PC-3 (cell line): ENCODE data around the gene ZNHIT1. TPM values are rescaled to one million over a fixed set of nuclear protein-coding genes. Genes with fewer than 3 reads are reported as not detected.

ENCODE experiments used
- ATAC-seq: fragments of 200-7000 bp; cut with Tn5 transposase; 2 replicates; pipeline ENCODE4 v1.9.1; 2020; ENCODE audit warnings: mild to moderate bottlenecking, moderate library complexity
- BruUV-seq: library from RNA; stranded (reverse); fragments of 400-500 nt; replicated peaks from 2 replicates; lab custom pipeline; 2021; lab: Mats Ljungman, UMichigan
- CTCF ChIA-PET: fragments of 300-600 bp; sonication (Branson Sonifier 250); formaldehyde crosslinking; loops from one replicate; lab custom pipeline; 2022; ENCODE audit warnings: antibody characterized with exemption; lab: Charles Lee
- POLR2A ChIA-PET: fragments of 300-600 bp; sonication (Branson Sonifier 250); formaldehyde crosslinking; loops from one replicate; lab custom pipeline; 2022; ENCODE audit warnings: antibody characterized with exemption; ENCODE audit not compliant: unreplicated experiment; lab: Charles Lee
- DNase-seq: peaks from one replicate; pipeline ENCODE4 v3.0.0-alpha.2; 2015
- H2AFZ ChIP-seq: fragments of 300-600 bp; sonication (generic); 2 replicates; pipeline ENCODE4 v1.6.0; 2016; ENCODE audit warnings: antibody characterized with exemption, low read length
- H3F3A ChIP-seq: fragments of 300-600 bp; sonication (generic); one replicate; pipeline ENCODE4 v1.6.0; 2017; ENCODE audit warnings: antibody characterized with exemption, low read length, control low read depth, mild to moderate bottlenecking; ENCODE audit not compliant: unreplicated experiment
- H3K27ac ChIP-seq: fragments of 300-600 bp; sonication (generic); 2 replicates; pipeline ENCODE4 v1.5.1; 2016; ENCODE audit warnings: mild to moderate bottlenecking, low read length
- H3K27me3 ChIP-seq: fragments of 300-600 bp; sonication (generic); 2 replicates; pipeline ENCODE4 v1.6.1; 2016; ENCODE audit warnings: low read length, mixed read lengths
- H3K36me3 ChIP-seq: fragments of 300-600 bp; sonication (generic); 2 replicates; pipeline ENCODE4 v1.6.1; 2016; ENCODE audit warnings: low read depth, mixed run types, low read length, mixed read lengths
- H3K4me1 ChIP-seq: fragments of 300-600 bp; sonication (generic); 2 replicates; pipeline ENCODE4 v1.5.1; 2016; ENCODE audit warnings: low read length; ENCODE audit not compliant: insufficient read depth
- H3K4me2 ChIP-seq: fragments of 300-600 bp; sonication (generic); 2 replicates; pipeline ENCODE4 v1.6.0; 2016; ENCODE audit warnings: low read length
- H3K4me3 ChIP-seq: fragments of 300-600 bp; sonication (generic); 2 replicates; pipeline ENCODE4 v1.5.1; 2016; ENCODE audit warnings: mild to moderate bottlenecking, low read length, mixed read lengths
- H3K79me2 ChIP-seq: fragments of 300-600 bp; sonication (generic); 2 replicates; pipeline ENCODE4 v1.6.1; 2017; ENCODE audit warnings: low read length, mixed read lengths
- H3K9ac ChIP-seq: fragments of 300-600 bp; sonication (generic); 2 replicates; pipeline ENCODE4 v1.6.0; 2016; ENCODE audit warnings: mild to moderate bottlenecking, low read length
- H3K9me2 ChIP-seq: fragments of 300-600 bp; sonication (generic); replicated peaks from 2 replicates; pipeline ENCODE4 v1.6.1; 2016; ENCODE audit warnings: mixed run types, low read length, mixed read lengths
- H3K9me3 ChIP-seq: fragments of 300-600 bp; sonication (generic); 2 replicates; pipeline ENCODE4 v1.6.1; 2016; ENCODE audit warnings: low read length, mixed read lengths
- H4K20me1 ChIP-seq: fragments of 300-600 bp; sonication (generic); 2 replicates; pipeline ENCODE4 v1.6.1; 2016; ENCODE audit warnings: low read length, mixed read lengths
- CTCF ChIP-seq: fragments of 300-600 bp; sonication (generic); conservative IDR thresholded peaks from 2 replicates; pipeline ENCODE4 v1.5.1; 2017; ENCODE audit warnings: antibody characterized with exemption, low read depth, mild to moderate bottlenecking, low read length
- EZH2 ChIP-seq: fragments of 300-600 bp; sonication (generic); IDR thresholded peaks from one replicate; pipeline ENCODE4 v1.6.1; 2017; ENCODE audit warnings: antibody characterized with exemption, mild to moderate bottlenecking, low read length; ENCODE audit not compliant: unreplicated experiment
- EZH2phosphoT487 ChIP-seq: fragments of 300-600 bp; sonication (generic); IDR thresholded peaks from 2 replicates; pipeline ENCODE4 v1.6.1; 2018; ENCODE audit warnings: mild to moderate bottlenecking, antibody characterized with exemption, low read length, borderline replicate concordance
- intact Hi-C: fragments of 100-400 bp; cut with micrococcal nuclease; formaldehyde crosslinking; loops from 2 replicates; pipeline ENCODE4 v1.9.0; 2023
- total RNA-seq: library from RNA; depleted of rRNA; stranded (reverse); fragments of >200 nt; gene quantifications from 2 replicates; pipeline ENCODE4 v1.2.3, GENCODE V29; 2014

ZNHIT1 gene
- total RNA-seq, 1 experiment from 2014 or later, result 188 TPM

- Histone ChIP-seq H2AFZ (no peak overlapping the region), H3F3A (no peaks in the 10 kb centered on the region), H3K9me2 (no peaks in the 10 kb centered on the region), H3K4me1 (peaks cover 8% of the 10 kb centered on the region; the same call in 1 of the 2 replicates), H3K36me3 (no peaks in the 10 kb centered on the region), H3K79me2 (no peaks in the 10 kb centered on the region), H3K4me3 (no peak overlapping the region), H3K4me2 (no peak overlapping the region), H3K27ac (no peak overlapping the region), H3K9me3 (no peaks in the 10 kb centered on the region), H4K20me1 (no peaks in the 10 kb centered on the region), H3K9ac (no peak overlapping the region), H3K27me3 (no peaks in the 10 kb centered on the region)
- POLR2A ChIA-PET, result no interaction called here
- intact Hi-C loops, result no loop called here
- ATAC-seq (no peak), DNase-seq (no peak)
- no peak for TF ChIP-seq CTCF
- TF ChIP-seq EZH2phosphoT487, result no peak
- TF ChIP-seq EZH2, result no peak
- CTCF ChIA-PET, result no interaction called here
- BruUV-seq, result no TSS peak
Observed at GRCh38 chr7:101235522-101235921, 17.6 kb downstream of the ZNHIT1 start.

- intact Hi-C loops, result no loop called here
- H3K4me2 ChIP-seq, result no peak overlapping the region
- H2AFZ ChIP-seq, result no peak overlapping the region
- TF ChIP-seq EZH2phosphoT487, result no peak
- no peak overlapping the region for H3K27ac ChIP-seq
- no peaks in the 10 kb centered on the region for H3K9me3 ChIP-seq
- ATAC-seq (no peak), DNase-seq (no peak)
- no peaks in the 10 kb centered on the region for H3K9me2 ChIP-seq
- CTCF ChIA-PET, result interaction anchor here (0.6 kb wide), 1 partner anchor 71 kb away, joined by 3 read pairs; no protein-coding TSS in a partner anchor
- H3K79me2 ChIP-seq, result no peaks in the 10 kb centered on the region
- H3K4me3 ChIP-seq, result no peak overlapping the region
- no TSS peak for BruUV-seq
- POLR2A ChIA-PET, result no interaction called here
- H3F3A ChIP-seq, result no peaks in the 10 kb centered on the region
- H3K36me3 ChIP-seq, result no peaks in the 10 kb centered on the region
- no peak overlapping the region for H3K9ac ChIP-seq
- peaks cover 8% of the 10 kb centered on the region; the same call in 1 of the 2 replicates for H3K4me1 ChIP-seq
- H3K27me3 ChIP-seq, result no peaks in the 10 kb centered on the region
- no peaks in the 10 kb centered on the region for H4K20me1 ChIP-seq
Observed at GRCh38 chr7:101236292-101236835, 18.4 kb downstream of the ZNHIT1 start.

- H3K4me1 ChIP-seq, result no peaks in the 10 kb centered on the region; the same call in 1 of the 2 replicates
- no peak within 1 kb of the TSS for H3K27ac ChIP-seq
- no peaks in the 10 kb centered on the region for H3K9me2 ChIP-seq
- H3F3A ChIP-seq, result no peaks in the 10 kb centered on the region
- H4K20me1 ChIP-seq, result no peaks in the 10 kb centered on the region
- no peak within 1 kb of the TSS for H3K4me3 ChIP-seq
- H3K27me3 ChIP-seq, result no peaks in the 10 kb centered on the region
- no peak within 1 kb of the TSS for H2AFZ ChIP-seq
- ChIA-PET POLR2A (interaction anchor here (0.5 to 0.6 kb wide), 2 partner anchors 34 to 645 kb away, joined by 3 to 5 read pairs; no protein-coding TSS in a partner anchor), CTCF (no interaction called here)
- ATAC-seq, result no peak
- intact Hi-C loops, result no loop called here
- no TSS peak for BruUV-seq
- H3K4me2 ChIP-seq, result no peak within 1 kb of the TSS
- H3K9me3 ChIP-seq, result no peaks in the 10 kb centered on the region
- no peak for TF ChIP-seq EZH2
- TF ChIP-seq EZH2phosphoT487, result no peak
- TF ChIP-seq CTCF, result no peak
- H3K36me3 ChIP-seq, result no peaks in the 10 kb centered on the region
- no peak within 1 kb of the TSS for H3K9ac ChIP-seq
- DNase-seq, result no peak
- H3K79me2 ChIP-seq, result no peaks in the 10 kb centered on the region
Observed at GRCh38 chr7:101237206-101238067, 19.5 kb downstream of the ZNHIT1 start, which contains the start of gene CLDN15. CLDN15 (minus strand) TSS chr7:101237802; CDS start chr7:101237581, 221 bp downstream.
